Mesothelial cell of epicardium (in vitro differentiated cells): ENCODE results near the gene SIK3. TPM values are rescaled to one million over a fixed set of nuclear protein-coding genes. Genes with fewer than 3 reads are reported as not detected.

Experiments used
- DNase-seq, 2 experiments: peaks; one replicate each; pipeline ENCODE4 v3.0.0; 2021; ENCODE audit warnings: low spot score in 2 of 2; ENCODE audit not compliant: unreplicated experiment in 2 of 2
- H3K27ac Mint-ChIP-seq: 2 replicates; pipeline ENCODE4 v1.8.0; 2021; ENCODE audit warnings: mixed read lengths
- H3K27me3 Mint-ChIP-seq: 2 replicates; pipeline ENCODE4 v1.8.0; 2021; ENCODE audit warnings: low read depth, mixed read lengths
- H3K36me3 Mint-ChIP-seq: 2 replicates; pipeline ENCODE4 v1.8.0; 2021; ENCODE audit warnings: mixed read lengths
- H3K4me1 Mint-ChIP-seq: 2 replicates; pipeline ENCODE4 v1.8.0; 2021; ENCODE audit warnings: mixed read lengths
- H3K4me3 Mint-ChIP-seq: 2 replicates; pipeline ENCODE4 v1.8.0; 2021; ENCODE audit warnings: mild to moderate bottlenecking, moderate library complexity, mixed read lengths
- H3K9me3 Mint-ChIP-seq: 2 replicates; pipeline ENCODE4 v1.8.0; 2021; ENCODE audit warnings: mixed read lengths
- CTCF ChIP-seq: fragments of 200-600 bp; sonication (generic); IDR thresholded peaks from one replicate; pipeline ENCODE4 v1.5.0; 2021; ENCODE audit warnings: antibody characterized with exemption; ENCODE audit not compliant: unreplicated experiment
- total RNA-seq: library from RNA; stranded (reverse); gene quantifications from 3 replicates; pipeline ENCODE4 v1.2.1, GENCODE V29; 2021

The SIK3 gene
- total RNA-seq, 1 donor from 2014 or later, result 35.6 TPM

- Mint-ChIP-seq H3K36me3 (peaks cover 60% of the 10 kb centered on the region), H3K27ac (no peak overlapping the region)
These were observed 240.9 kb downstream of the SIK3 start for GRCh38 chr11:116857316-116857715.

DNA sequence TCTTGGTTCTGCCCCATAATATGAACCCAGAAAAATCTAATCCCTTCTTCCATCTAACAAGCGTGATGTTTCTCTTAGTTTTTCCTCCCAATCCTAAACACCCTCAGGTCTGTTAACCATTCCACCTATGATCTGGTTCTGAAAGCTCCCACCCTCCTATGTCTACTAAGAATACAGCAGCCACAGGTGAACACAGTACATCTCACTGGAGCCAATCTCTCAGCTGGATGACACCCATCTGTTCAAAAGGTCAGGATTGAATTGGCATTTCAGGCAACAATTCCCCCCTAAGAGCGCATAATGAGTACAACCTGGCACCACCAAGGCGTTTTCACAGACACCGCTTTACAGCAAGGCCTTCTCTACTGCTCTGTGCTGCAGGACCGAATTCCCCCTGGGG is 241.8 kb downstream of the SIK3 start:
- no peaks in the 10 kb centered on the region for H3K27me3 Mint-ChIP-seq
- DNase-seq, result no peak
- peaks cover 12% of the 10 kb centered on the region for H3K4me1 Mint-ChIP-seq
- no peak overlapping the region for H3K4me3 Mint-ChIP-seq
- no peak overlapping the region for H3K27ac Mint-ChIP-seq
- TF ChIP-seq CTCF, result no peak
- peaks cover 54% of the 10 kb centered on the region for H3K36me3 Mint-ChIP-seq
- no peaks in the 10 kb centered on the region for H3K9me3 Mint-ChIP-seq

More at GRCh38 chr11:116857316-116857715, 240.9 kb downstream of the SIK3 start:
- no peak for DNase-seq
- Mint-ChIP-seq H3K27me3 (no peaks in the 10 kb centered on the region), H3K4me3 (no peak overlapping the region), H3K4me1 (peaks cover 5% of the 10 kb centered on the region), H3K9me3 (no peaks in the 10 kb centered on the region)
- TF ChIP-seq CTCF, result no peak

DNA sequence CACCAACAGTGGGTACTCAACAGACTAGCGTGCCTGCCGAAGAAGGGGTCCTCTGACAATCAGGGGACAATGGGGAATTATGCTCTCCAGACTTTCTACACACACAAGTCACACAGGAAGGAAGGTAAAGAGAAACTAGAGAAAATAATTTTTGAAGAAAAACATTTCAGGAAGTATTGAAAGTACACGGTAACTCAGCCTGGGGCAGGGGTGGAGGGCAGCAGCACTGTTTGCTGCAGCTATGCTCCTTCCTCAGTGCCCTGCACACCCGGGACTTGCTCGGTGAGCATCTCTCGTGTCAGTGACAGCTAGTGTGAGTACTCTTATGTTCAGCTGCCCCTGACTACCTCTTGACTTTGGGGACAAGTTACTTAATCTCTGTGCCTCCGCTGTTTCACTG is 242.8 kb downstream of the SIK3 start:
- H3K36me3 Mint-ChIP-seq, result peaks cover 50% of the 10 kb centered on the region

GRCh38 chr11:116853461-116854073 is 244.7 kb downstream of the SIK3 start:
- Mint-ChIP-seq H3K4me3 (no peak overlapping the region), H3K4me1 (peaks cover 16% of the 10 kb centered on the region), H3K27ac (no peak overlapping the region), H3K36me3 (peaks cover 38% of the 10 kb centered on the region), H3K27me3 (no peaks in the 10 kb centered on the region), H3K9me3 (no peaks in the 10 kb centered on the region)
- no peak for DNase-seq
- TF ChIP-seq CTCF, result no peak

More for the DNA sequence above, 242.8 kb downstream of the SIK3 start:
- H3K4me1 Mint-ChIP-seq, result peaks cover 16% of the 10 kb centered on the region
- no peak for DNase-seq
- no peak overlapping the region for H3K27ac Mint-ChIP-seq
- no peak overlapping the region for H3K4me3 Mint-ChIP-seq
- H3K27me3 Mint-ChIP-seq, result no peaks in the 10 kb centered on the region
- H3K9me3 Mint-ChIP-seq, result no peaks in the 10 kb centered on the region
- TF ChIP-seq CTCF, result no peak

- no peak for TF ChIP-seq CTCF
- Mint-ChIP-seq H3K9me3 (no peaks in the 10 kb centered on the region), H3K4me3 (no peak overlapping the region), H3K27me3 (no peaks in the 10 kb centered on the region), H3K4me1 (peaks cover 16% of the 10 kb centered on the region), H3K36me3 (peaks cover 31% of the 10 kb centered on the region), H3K27ac (peak overlapping the region; percentile 26)
- no peak for DNase-seq
These were observed 245.8 kb downstream of the SIK3 start for GRCh38 chr11:116852261-116853031.
